A549 (cell line): ENCODE results near the gene KCNH4. TPM values are rescaled to one million over a fixed set of nuclear protein-coding genes. Genes with fewer than 3 reads are reported as not detected.

Experiments used
- ATAC-seq, 2 experiments: fragments of 200-7000 bp in 1 of 2; fragments of >200 bp in 1 of 2; cut with Nextera tagmentation in 1 of 2; cut with Tn5 transposase in 1 of 2; 3 replicates each; pipeline versions ENCODE4 v1.8.0 to v1.9.1; 2018 to 2020; ENCODE audit warnings: mild to moderate bottlenecking in 1 of 2, moderate library complexity in 1 of 2
- CTCF ChIA-PET: fragments of 300-600 bp; sonication (Branson Sonifier 250); formaldehyde crosslinking; extraction: SDS; loops from one replicate; lab custom pipeline; 2021; ENCODE audit warnings: antibody characterized with exemption, inconsistent platforms; lab: Yijun Ruan, JAX
- POLR2A ChIA-PET: fragments of 350-600 bp; formaldehyde crosslinking; extraction: SDS; loops from one replicate; lab custom pipeline; 2021; ENCODE audit warnings: antibody characterized with exemption, inconsistent platforms; lab: Yijun Ruan, JAX
- DNase-seq, 2 experiments: peaks; one replicate each; pipeline versions ENCODE4 v3.0.0 to v3.0.0-alpha.2; 2011 to 2016; ENCODE audit warnings: low read depth in 1 of 2, low spot score in 1 of 2
- FAIRE-seq: peaks from 2 replicates; lab custom pipeline; 2011; peaks lifted over from hg19 to GRCh38; lab: Jason Lieb, UNC
- H3K27ac ChIP-seq, 2 experiments: fragments of >200 bp; sonication (Bioruptor Twin); formaldehyde crosslinking; 3 replicates each; pipeline ENCODE4 v1.5.1; 2016 to 2017
- H3K4me1 ChIP-seq: fragments of >200 bp; sonication (Bioruptor Twin); formaldehyde crosslinking; 3 replicates; pipeline ENCODE4 v1.6.1; 2016
- H3K4me2 ChIP-seq: fragments of >200 bp; sonication (Bioruptor Twin); formaldehyde crosslinking; 3 replicates; pipeline ENCODE4 v1.6.1; 2016
- H3K4me3 ChIP-seq: fragments of >200 bp; sonication (Bioruptor Twin); formaldehyde crosslinking; 3 replicates; pipeline ENCODE4 v1.5.1; 2016
- H3K9me3 ChIP-seq: fragments of >200 bp; sonication (Bioruptor Twin); formaldehyde crosslinking; 3 replicates; pipeline ENCODE4 v1.6.1; 2016
- ATOH8 ChIP-seq: fragments of 250-450 bp; sonication (Bioruptor Pico); IDR thresholded peaks from 2 replicates; pipeline ENCODE4 v1.5.0; 2020; ENCODE audit warnings: low read depth, mild to moderate bottlenecking, moderate library complexity
- CBX2 ChIP-seq: fragments of 200-600 bp; sonication (generic); IDR thresholded peaks from 2 replicates; pipeline ENCODE4 v1.6.1; 2016; ENCODE audit warnings: low read depth, mild to moderate bottlenecking, borderline replicate concordance
- CEBPB ChIP-seq, 2 experiments: fragments of >200 bp in 1 of 2; sonication (Bioruptor Twin) in 1 of 2; formaldehyde crosslinking in 1 of 2; IDR thresholded peaks; 2 replicates each; pipeline ENCODE4 v1.6.1; 2012 to 2016
- CHD4 ChIP-seq: fragments of 200-600 bp; sonication (generic); IDR thresholded peaks from 2 replicates; pipeline ENCODE4 v1.6.1; 2016; ENCODE audit warnings: antibody characterized with exemption, mild to moderate bottlenecking, borderline replicate concordance
- E2F6 ChIP-seq: IDR thresholded peaks from 2 replicates; pipeline ENCODE4 v1.6.1; 2012; ENCODE audit warnings: low read depth, borderline replicate concordance
- EHMT2 ChIP-seq: fragments of 200-600 bp; sonication (generic); IDR thresholded peaks from 2 replicates; pipeline ENCODE4 v1.6.1; 2016; ENCODE audit warnings: antibody characterized with exemption, low read depth, mild to moderate bottlenecking, moderate library complexity
- EP300 ChIP-seq, 2 experiments: fragments of >200 bp; sonication (Bioruptor Twin); formaldehyde crosslinking; IDR thresholded peaks; 2 replicates in 1 of 2; 3 replicates in 1 of 2; pipeline ENCODE4 v1.6.1; 2016 to 2017
- FOSL2 ChIP-seq, 2 experiments: fragments of 450-650 bp in 1 of 2; fragments of >200 bp in 1 of 2; sonication (Bioruptor Twin) in 1 of 2; formaldehyde crosslinking; IDR thresholded peaks; 2 replicates each; pipeline versions ENCODE4 v1.5.0 to v1.6.1; 2016 to 2020; ENCODE audit warnings: mild to moderate bottlenecking in 1 of 2, moderate library complexity in 1 of 2
- FOXS1 ChIP-seq: fragments of 250-450 bp; sonication (Bioruptor Pico); IDR thresholded peaks from 2 replicates; pipeline ENCODE4 v1.5.0; 2020; ENCODE audit warnings: mild to moderate bottlenecking, moderate library complexity
- GATA3 ChIP-seq: IDR thresholded peaks from 2 replicates; pipeline ENCODE4 v1.6.1; 2012; ENCODE audit warnings: borderline replicate concordance
- HES2 ChIP-seq: fragments of >200 bp; sonication (Bioruptor Twin); formaldehyde crosslinking; IDR thresholded peaks from 2 replicates; pipeline ENCODE4 v1.6.1; 2016
- HEYL ChIP-seq: fragments of 250-450 bp; sonication (Bioruptor Pico); IDR thresholded peaks from 2 replicates; pipeline ENCODE4 v1.8.0; 2021; ENCODE audit warnings: mild to moderate bottlenecking, moderate library complexity
- HOXA7 ChIP-seq: fragments of 250-450 bp; sonication (Bioruptor Pico); IDR thresholded peaks from 2 replicates; pipeline ENCODE4 v1.5.0; 2020; ENCODE audit warnings: mild to moderate bottlenecking, moderate library complexity
- HOXB13 ChIP-seq: fragments of 250-450 bp; sonication (Bioruptor Pico); IDR thresholded peaks from 2 replicates; pipeline ENCODE4 v1.5.0; 2020; ENCODE audit warnings: low read depth, mild to moderate bottlenecking, moderate library complexity
- HOXB5 ChIP-seq: fragments of 250-450 bp; sonication (Bioruptor Pico); IDR thresholded peaks from 2 replicates; pipeline ENCODE4 v1.5.0; 2020; ENCODE audit warnings: mild to moderate bottlenecking, moderate library complexity
- JUNB ChIP-seq: fragments of >200 bp; sonication (Bioruptor Twin); formaldehyde crosslinking; IDR thresholded peaks from 2 replicates; pipeline ENCODE4 v1.6.1; 2016
- MAFK ChIP-seq: fragments of 450-650 bp; IDR thresholded peaks from 2 replicates; pipeline ENCODE4 v1.6.1; 2014; ENCODE audit not compliant: partially characterized antibody
- MAX ChIP-seq: IDR thresholded peaks from 2 replicates; pipeline ENCODE4 v1.6.1; 2012
- MAZ ChIP-seq: fragments of 150-350 bp; IDR thresholded peaks from 2 replicates; pipeline ENCODE4 v1.6.1; 2014; ENCODE audit warnings: antibody characterized with exemption, low read depth, low read length, borderline replicate concordance
- NR3C1 ChIP-seq: fragments of >200 bp; sonication (Bioruptor Twin); formaldehyde crosslinking; IDR thresholded peaks from 3 replicates; pipeline ENCODE4 v1.6.1; 2017
- PBX3 ChIP-seq: IDR thresholded peaks from 2 replicates; pipeline ENCODE4 v1.6.1; 2012
- PHF8 ChIP-seq: fragments of 200-600 bp; sonication (generic); IDR thresholded peaks from 2 replicates; pipeline ENCODE4 v1.6.1; 2016; ENCODE audit warnings: low read depth, mild to moderate bottlenecking, antibody characterized with exemption, moderate library complexity, borderline replicate concordance
- RAD21 ChIP-seq, 2 experiments: fragments of >200 bp in 1 of 2; sonication (Bioruptor Twin) in 1 of 2; formaldehyde crosslinking in 1 of 2; IDR thresholded peaks in 1 of 2; conservative IDR thresholded peaks in 1 of 2; 2 replicates in 1 of 2; 3 replicates in 1 of 2; pipeline ENCODE4 v1.6.1; 2012 to 2018; ENCODE audit warnings: inconsistent platforms in 1 of 2
- RARB ChIP-seq: fragments of 250-450 bp; sonication (Bioruptor Pico); IDR thresholded peaks from 2 replicates; pipeline ENCODE4 v1.8.0; 2021; ENCODE audit warnings: mild to moderate bottlenecking, moderate library complexity
- RCOR1 ChIP-seq: fragments of 150-350 bp; IDR thresholded peaks from 2 replicates; pipeline ENCODE4 v1.6.1; 2014; ENCODE audit warnings: antibody characterized with exemption, low read length, low read depth
- RFX5 ChIP-seq: fragments of 450-650 bp; IDR thresholded peaks from 2 replicates; pipeline ENCODE4 v1.7.1; 2014; ENCODE audit warnings: antibody characterized with exemption, mild to moderate bottlenecking, moderate library complexity
- RNF2 ChIP-seq: fragments of 200-600 bp; sonication (generic); IDR thresholded peaks from 2 replicates; pipeline ENCODE4 v1.6.1; 2016; ENCODE audit warnings: low read depth, mild to moderate bottlenecking, antibody characterized with exemption, moderate library complexity, borderline replicate concordance
- USF2 ChIP-seq: fragments of 450-650 bp; IDR thresholded peaks from 2 replicates; pipeline ENCODE4 v1.6.1; 2014; ENCODE audit warnings: antibody characterized with exemption
- ZC3H11A ChIP-seq: fragments of 450-650 bp; IDR thresholded peaks from 2 replicates; pipeline ENCODE4 v1.6.1; 2014; ENCODE audit warnings: antibody characterized with exemption, mild to moderate bottlenecking
- WGBS: methylation state at CpG from one replicate; pipeline ENCODE4 v1.1.6; 2017; ENCODE audit errors: missing lambda C conversion rate; 5-methylcytosine and 5-hydroxymethylcytosine counted together
- polyA plus RNA-seq, 4 experiments: library from polyadenylated mRNA; depleted of rRNA in 3 of 4; stranded (reverse); fragments of >200 nt; fragmentation: RNase III in 1 of 4; extraction: RNeasy Plus Mini Kit Qiagen cat#74134 plus additional on column Dnase treatment in 1 of 4; gene quantifications; 2 replicates in 3 of 4; 3 replicates in 1 of 4; pipeline ENCODE4 v1.2.3, GENCODE V29; 2011 to 2017

The KCNH4 gene
- polyA plus RNA-seq, 2 of the 4 experiments (the other 2 are of a cell fraction), result 0.25 to 0.37 TPM

- Histone ChIP-seq H3K4me3 (no peak overlapping the region), H3K9me3 (no peaks in the 10 kb centered on the region), H3K4me2 (no peak overlapping the region), H3K27ac (no peak overlapping the region), H3K4me1 (peaks cover 37% of the 10 kb centered on the region)
- ATAC-seq, result no peak
- DNase-seq, result no peak
- CTCF ChIA-PET, result interaction anchor here (0.5 to 8.1 kb wide), 10 partner anchors 9 to 934 kb away, joined by 3 to 84 read pairs (median 5); partner anchors contain the start of genes KAT2A and KCNH4
- 87% methylated on average over 3 of the region's 3 CpGs for WGBS
- no peak for TF ChIP-seq NR3C1
- TF ChIP-seq ZC3H11A, result no peak
- TF ChIP-seq PBX3, result no peak
- TF ChIP-seq CBX2, result no peak
- TF ChIP-seq USF2, result no peak
- no peak for TF ChIP-seq CEBPB (IDR thresholded peaks at IDR 0.05)
- no peak for TF ChIP-seq MAX
- no peak for TF ChIP-seq RFX5
- TF ChIP-seq CHD4, result no peak
- no peak for TF ChIP-seq GATA3
- TF ChIP-seq E2F6, result no peak
- TF ChIP-seq MAFK, result no peak
- TF ChIP-seq MAZ, result no peak
- no peak for TF ChIP-seq PHF8
- no peak for TF ChIP-seq RARB
- POLR2A ChIA-PET, result interaction anchor here (1.0 kb wide), 1 partner anchor 12 kb away, joined by 6 read pairs; the partner anchor contains the start of gene KAT2A
- FAIRE-seq, result no peak
These were observed 48.0 kb downstream of the KCNH4 start for GRCh38 chr17:42132941-42133340.

- Histone ChIP-seq H3K9me3 (no peaks in the 10 kb centered on the region), H3K27ac (no peak overlapping the region), H3K4me1 (peaks cover 37% of the 10 kb centered on the region), H3K4me3 (no peak overlapping the region), H3K4me2 (no peak overlapping the region)
- FAIRE-seq (no peak), DNase-seq (no peak), ATAC-seq (no peak)
- ChIA-PET CTCF (interaction anchor here (1.0 to 8.1 kb wide), 7 partner anchors 12 to 395 kb away, joined by 3 to 84 read pairs (median 6); partner anchors contain the start of gene KAT2A), POLR2A (interaction anchor here (0.7 kb wide), 1 partner anchor 11 kb away, joined by 10 read pairs; the partner anchor contains the start of gene KAT2A)
- TF ChIP-seq PHF8 (no peak), MAX (no peak), ZC3H11A (no peak), RAD21 (conservative IDR thresholded peaks at IDR 0.05 in 1 of 2, IDR thresholded peaks at IDR 0.05 in 1 of 2) (no peak), MAFK (no peak), HEYL (CRISPR knock-in tag) (no peak)
- WGBS, result 68% methylated on average over 4 of the region's 4 CpGs
These were observed 48.9 kb downstream of the KCNH4 start for GRCh38 chr17:42131981-42132432.

- no peak overlapping the region for H3K27ac ChIP-seq
- no peaks in the 10 kb centered on the region for H3K9me3 ChIP-seq
- CTCF ChIA-PET, result interaction anchor here (0.7 to 8.1 kb wide), 8 partner anchors 12 to 114 kb away, joined by 3 to 84 read pairs (median 6); partner anchors contain the start of genes DNAJC7 and KAT2A
- TF ChIP-seq FOXS1 (CRISPR knock-in tag) (no peak), RARB (no peak), CHD4 (no peak), MAX (no peak), CBX2 (no peak), EHMT2 (no peak), HOXA7 (CRISPR knock-in tag) (no peak), MAZ (no peak), GATA3 (no peak), HES2 (no peak), HOXB13 (no peak), RCOR1 (no peak), ATOH8 (CRISPR knock-in tag) (no peak), HOXB5 (CRISPR knock-in tag) (no peak), EP300 (IDR thresholded peaks at IDR 0.05) (no peak), JUNB (no peak), RNF2 (no peak), FOSL2 (IDR thresholded peaks at IDR 0.05) (no peak), FOSL2 (CRISPR knock-in tag; IDR thresholded peaks at IDR 0.05) (no peak)
- POLR2A ChIA-PET, result no interaction called here
- FAIRE-seq, result no peak
- DNase-seq, result no peak
- H3K4me1 ChIP-seq, result peaks cover 31% of the 10 kb centered on the region
- H3K4me2 ChIP-seq, result no peak overlapping the region
- no peak overlapping the region for H3K4me3 ChIP-seq
- 95% methylated on average over 4 of the region's 4 CpGs for WGBS
- ATAC-seq, result no peak
These were observed 49.7 kb downstream of the KCNH4 start for GRCh38 chr17:42131232-42131631.
